ENCODE measurements around the gene SLC22A16. TPM values are rescaled to one million over a fixed set of nuclear protein-coding genes. Genes with fewer than 3 reads are reported as not detected.

SLC22A16 gene
- total and polyA plus RNA-seq, 9 donors = 0.15 to 3.6 (median 0.42) TPM; not detected in 3

DNA sequence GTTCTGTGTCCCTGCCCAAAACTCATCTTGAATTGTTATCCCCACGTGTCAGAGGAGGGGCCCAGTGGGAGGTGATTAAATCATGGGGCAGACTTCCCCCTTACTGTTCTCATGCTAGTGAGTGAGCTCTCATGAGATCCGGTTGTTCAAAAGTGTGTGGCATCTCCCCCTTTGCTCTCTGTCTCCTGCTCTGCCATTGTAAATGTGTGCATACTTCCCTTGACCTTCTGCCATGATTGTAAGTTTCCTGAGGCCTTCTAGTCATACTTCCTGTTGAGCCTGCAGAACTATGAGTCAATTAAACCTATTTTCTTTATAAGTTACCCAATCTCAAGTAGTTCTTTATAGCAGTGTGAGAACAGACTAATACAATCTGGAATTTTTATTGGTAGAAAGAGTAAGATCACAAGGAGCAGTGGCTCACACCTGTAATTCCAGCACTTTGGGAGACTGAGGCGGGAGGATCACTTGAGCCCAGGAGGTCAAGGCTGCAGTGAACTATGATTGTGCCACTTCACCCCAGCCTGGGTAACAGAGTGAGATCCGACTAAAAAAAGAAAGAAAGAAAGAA, 47.1 kb upstream of the SLC22A16 start:
- intact Hi-C loops (cut with DNase I) = loop anchor here in 1 of 4 donors (10.0 kb wide), 1 partner anchor 421 kb away; no protein-coding TSS in a partner anchor
- Histone ChIP-seq H3K9me3 (no peaks in the 10 kb centered on the region), H3K4me3 (no peak overlapping the region), H3K27me3 (no peaks in the 10 kb centered on the region), H3K36me3 (no peaks in the 10 kb centered on the region), H3K4me1 (ENCODE audit: insufficient read depth) (no peaks in the 10 kb centered on the region), H3K27ac (no peak overlapping the region)
- TF ChIP-seq, protein P1, sequence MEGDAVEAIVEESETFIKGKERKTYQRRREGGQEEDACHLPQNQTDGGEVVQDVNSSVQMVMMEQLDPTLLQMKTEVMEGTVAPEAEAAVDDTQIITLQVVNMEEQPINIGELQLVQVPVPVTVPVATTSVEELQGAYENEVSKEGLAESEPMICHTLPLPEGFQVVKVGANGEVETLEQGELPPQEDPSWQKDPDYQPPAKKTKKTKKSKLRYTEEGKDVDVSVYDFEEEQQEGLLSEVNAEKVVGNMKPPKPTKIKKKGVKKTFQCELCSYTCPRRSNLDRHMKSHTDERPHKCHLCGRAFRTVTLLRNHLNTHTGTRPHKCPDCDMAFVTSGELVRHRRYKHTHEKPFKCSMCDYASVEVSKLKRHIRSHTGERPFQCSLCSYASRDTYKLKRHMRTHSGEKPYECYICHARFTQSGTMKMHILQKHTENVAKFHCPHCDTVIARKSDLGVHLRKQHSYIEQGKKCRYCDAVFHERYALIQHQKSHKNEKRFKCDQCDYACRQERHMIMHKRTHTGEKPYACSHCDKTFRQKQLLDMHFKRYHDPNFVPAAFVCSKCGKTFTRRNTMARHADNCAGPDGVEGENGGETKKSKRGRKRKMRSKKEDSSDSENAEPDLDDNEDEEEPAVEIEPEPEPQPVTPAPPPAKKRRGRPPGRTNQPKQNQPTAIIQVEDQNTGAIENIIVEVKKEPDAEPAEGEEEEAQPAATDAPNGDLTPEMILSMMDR (IDR thresholded peaks at IDR 0.05) = no peak
- no peak for TF ChIP-seq POLR2A (IDR thresholded peaks at IDR 0.05)
- DNase-seq = no peak
- 67 to 73% (median 71%) methylated on average over 4 of the region's 4 CpGs for WGBS, 3 donors

DNA sequence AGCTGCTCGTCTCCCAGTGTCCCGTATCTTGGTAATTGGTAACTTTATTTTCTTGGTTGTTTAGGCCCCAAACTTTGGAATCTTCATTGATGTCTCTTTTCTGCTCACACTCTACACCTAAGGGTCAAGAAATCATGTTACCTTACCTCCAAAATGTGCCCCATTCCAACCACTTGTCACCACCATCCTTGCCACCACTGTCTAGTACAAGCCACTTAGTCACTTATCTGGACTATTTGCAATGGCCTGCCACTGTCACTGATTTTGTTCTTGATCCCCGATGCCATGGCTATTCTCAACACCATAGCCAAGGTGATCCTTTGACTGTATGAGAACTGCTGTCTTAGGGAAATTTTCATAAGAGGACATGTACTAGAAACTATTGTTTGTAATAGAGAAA, 46.0 kb upstream of the SLC22A16 start:
- Histone ChIP-seq H3K4me3 (no peak overlapping the region), H3K9me3 (no peaks in the 10 kb centered on the region), H3K27me3 (no peaks in the 10 kb centered on the region), H3K27ac (no peak overlapping the region), H3K4me1 (ENCODE audit: insufficient read depth) (peaks cover 2% of the 10 kb centered on the region), H3K36me3 (no peaks in the 10 kb centered on the region)
- no peak for TF ChIP-seq EP300 (IDR thresholded peaks at IDR 0.05)
- TF ChIP-seq, protein P1 (IDR thresholded peaks at IDR 0.05) = no peak
- TF ChIP-seq POLR2A (IDR thresholded peaks at IDR 0.05) = no peak
- DNase-seq = no peak
- 77 to 94% (median 78%) methylated on average over 3 of the region's 3 CpGs for WGBS, 3 donors
- intact Hi-C loops (cut with DNase I) = loop anchor here in 1 of 4 donors (10.0 kb wide), 1 partner anchor 422 kb away; no protein-coding TSS in a partner anchor

DNA sequence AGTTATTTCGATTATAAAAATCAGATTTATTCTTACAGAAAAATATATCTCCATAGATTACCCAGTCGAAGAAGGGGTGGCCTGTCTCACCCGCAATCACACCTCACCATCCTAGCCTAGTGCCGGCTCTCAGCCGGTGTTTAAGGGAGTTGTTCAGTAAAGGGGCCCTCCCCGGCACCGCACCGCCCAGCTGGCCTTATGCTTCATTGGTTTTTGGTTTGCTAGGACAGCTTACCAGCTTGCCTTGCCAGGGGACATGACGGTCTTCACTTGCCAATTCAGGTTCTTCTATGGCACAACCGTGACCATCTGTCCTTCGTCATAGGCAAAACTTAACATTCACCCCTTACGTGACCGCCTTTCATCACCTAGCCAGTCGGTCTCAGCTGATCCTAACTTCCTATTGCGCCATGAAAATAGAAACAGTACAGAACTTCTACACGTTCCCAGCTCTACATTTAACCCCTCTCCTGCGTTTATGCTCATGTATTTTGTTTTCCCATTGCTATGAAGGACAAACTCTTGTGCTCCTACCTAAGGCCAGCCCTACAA, 44.7 kb upstream of the SLC22A16 start:
- H3K27ac ChIP-seq = no peak overlapping the region
- 85 to 92% (median 89%) methylated on average over 17 of the region's 17 CpGs for WGBS, 3 donors
- TF ChIP-seq EP300 (IDR thresholded peaks at IDR 0.05) (no peak), POLR2A (IDR thresholded peaks at IDR 0.05) (no peak)
- TF ChIP-seq, protein P1 (IDR thresholded peaks at IDR 0.05) = no peak
- H3K27me3 ChIP-seq = no peaks in the 10 kb centered on the region
- no peaks in the 10 kb centered on the region for H3K9me3 ChIP-seq
- H3K4me1 ChIP-seq (ENCODE audit: insufficient read depth) = peaks cover 2% of the 10 kb centered on the region
- no peaks in the 10 kb centered on the region for H3K36me3 ChIP-seq
- no peak for DNase-seq
- H3K4me3 ChIP-seq = no peak overlapping the region
- intact Hi-C loops (cut with DNase I) = loop anchor here in 1 of 4 donors (10.0 kb wide), 1 partner anchor 424 kb away; no protein-coding TSS in a partner anchor

DNA sequence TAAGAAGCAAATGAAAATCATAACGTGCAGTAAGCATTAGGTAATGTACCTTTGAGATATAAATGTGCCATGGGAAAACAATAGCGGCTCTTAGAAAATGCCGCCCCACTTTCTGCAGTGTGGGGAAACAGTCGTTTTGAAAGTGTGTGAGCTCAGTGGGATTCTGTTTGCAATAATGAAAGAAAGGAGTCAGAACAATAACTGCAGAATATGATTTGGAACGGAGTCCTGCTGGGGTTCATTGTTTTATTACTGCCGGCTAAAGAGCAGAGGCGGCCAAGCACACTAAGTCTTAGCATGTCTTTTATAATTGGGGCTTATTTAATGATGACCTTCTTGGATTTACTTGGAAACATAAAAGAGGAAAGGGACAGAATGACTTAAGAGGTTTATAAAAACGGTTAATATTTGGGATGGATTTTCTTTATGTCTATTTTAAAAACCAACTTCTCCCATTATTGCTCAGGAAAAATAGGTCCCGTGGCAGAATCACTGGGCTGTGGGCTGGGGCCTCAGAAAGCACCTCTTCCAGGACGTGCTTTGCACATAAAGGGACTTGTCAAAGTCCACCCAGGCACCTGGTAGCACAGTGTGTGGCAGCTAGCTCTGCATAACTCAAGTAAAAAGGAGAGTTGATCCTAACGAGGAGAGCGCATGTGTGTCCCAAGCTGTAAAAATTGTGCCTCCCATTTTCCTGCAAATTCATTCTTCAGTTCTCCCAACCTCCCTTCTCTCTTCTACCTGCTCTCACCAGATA, 44.0 kb upstream of the SLC22A16 start:
- Histone ChIP-seq H3K4me3 (no peak overlapping the region), H3K27ac (no peak overlapping the region), H3K9me3 (no peaks in the 10 kb centered on the region), H3K27me3 (no peaks in the 10 kb centered on the region), H3K36me3 (no peaks in the 10 kb centered on the region), H3K4me1 (ENCODE audit: insufficient read depth) (peaks cover 2% of the 10 kb centered on the region)
- DNase-seq = no peak
- intact Hi-C loops (cut with DNase I) = loop anchor here in 1 of 4 donors (10.0 kb wide), 1 partner anchor 424 kb away; no protein-coding TSS in a partner anchor
- WGBS, 3 donors = 71 to 78% (median 77%) methylated on average over 12 of the region's 12 CpGs
- no peak for TF ChIP-seq EP300 (IDR thresholded peaks at IDR 0.05)
- no peak for TF ChIP-seq POLR2A (IDR thresholded peaks at IDR 0.05)
- TF ChIP-seq, protein P1 (IDR thresholded peaks at IDR 0.05) = no peak
